ENCODE measurements around the gene C5. TPM values are rescaled to one million over a fixed set of nuclear protein-coding genes. Genes with fewer than 3 reads are reported as not detected.

Gene C5
- polyA plus RNA-seq, 1 of the 3 experiments (the other 2 are of a cell fraction), result 1.8 TPM

DNA sequence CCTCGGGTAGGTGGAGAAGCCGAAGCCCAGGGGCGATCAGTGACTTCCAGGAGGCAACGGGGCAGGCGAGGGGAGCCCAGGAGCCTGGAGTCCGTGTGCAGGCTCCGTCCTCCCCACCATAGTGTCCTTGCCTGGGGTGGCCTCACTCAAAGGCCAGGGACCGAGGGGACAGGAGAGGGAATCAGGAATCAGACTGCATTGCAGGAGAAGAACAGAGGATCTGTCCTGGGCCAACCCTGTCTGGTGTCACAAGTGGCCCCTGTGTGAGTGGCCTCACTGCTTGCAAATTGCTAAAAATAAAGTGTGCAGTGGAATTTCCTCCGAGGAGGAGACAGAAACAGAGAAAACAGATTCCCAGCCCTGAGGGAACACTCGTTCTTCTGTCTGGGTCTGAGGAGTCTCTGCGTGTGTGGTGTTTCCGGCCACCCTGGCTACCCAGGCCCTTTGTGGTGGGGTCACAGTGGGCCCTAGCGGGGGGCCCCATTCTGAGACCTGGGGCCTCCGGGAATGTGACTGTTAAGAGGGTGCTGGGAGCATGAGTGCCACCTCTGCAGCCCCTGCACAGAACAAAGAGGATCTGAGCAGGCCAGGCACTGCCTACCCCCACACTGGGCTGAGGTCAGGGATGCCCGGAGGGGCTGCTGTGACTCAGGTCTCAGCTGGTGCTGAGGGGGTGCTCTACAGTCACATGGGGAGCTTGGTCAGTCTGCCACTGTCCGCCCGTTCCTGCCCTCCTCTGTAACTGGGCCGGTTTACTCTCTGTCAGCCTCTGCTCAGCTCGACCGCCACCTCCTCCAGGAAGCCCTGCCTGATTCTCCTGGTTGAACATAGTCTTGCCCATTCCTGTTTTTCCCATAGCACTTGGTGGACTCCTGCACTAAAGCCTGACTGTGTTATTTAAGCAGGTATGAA lies 130.9 kb downstream of the C5 start:
- 89% methylated on average over 12 of the region's 20 CpGs for WGBS (ENCODE audit: low lambda C conversion rate)
- H3K27me3 ChIP-seq (ENCODE audit: insufficient read depth), result no peaks in the 10 kb centered on the region
- no peak overlapping the region for H2AFZ ChIP-seq (ENCODE audit: low read depth)
- H3K9ac ChIP-seq, result no peak overlapping the region
- no peak overlapping the region for H3K4me2 ChIP-seq
- no peaks in the 10 kb centered on the region for H3K9me3 ChIP-seq
- peaks cover 5% of the 10 kb centered on the region for H3F3A ChIP-seq (replicated peaks; ENCODE audit: insufficient read depth)
- CTCF ChIA-PET, result interaction anchor here (0.6 to 1.0 kb wide), 5 partner anchors 10 to 401 kb away, joined by 3 read pairs; no protein-coding TSS in a partner anchor
- no peaks in the 10 kb centered on the region for H4K20me1 ChIP-seq (ENCODE audit: insufficient read depth)
- peak overlapping the region in 1 of 2 experiments; percentile 92; a peak in 2 of 4 replicates for H3K27ac ChIP-seq (ENCODE audit: low read depth in 2 of 2, low read length in 1 of 2)
- peaks cover 30 to 79% of the 10 kb centered on the region in 2 experiments for H3K4me1 ChIP-seq (ENCODE audit: control insufficient read depth in 1 of 2, insufficient read depth in 2 of 2, low read depth in 1 of 2, low read length in 1 of 2)
- no peak for DNase-seq
- H3K36me3 ChIP-seq (replicated peaks in 1 of 2; ENCODE audit: control insufficient read depth in 1 of 2, insufficient read depth in 2 of 2, low read length in 1 of 2), result no peaks in the 10 kb centered on the region
- POLR2A ChIA-PET, result interaction anchor here (1.4 kb wide), 1 partner anchor 17 kb away, joined by 10 read pairs; no protein-coding TSS in a partner anchor
- H3K79me2 ChIP-seq (ENCODE audit: insufficient read depth), result no peaks in the 10 kb centered on the region
- H3K4me3 ChIP-seq (ENCODE audit: low read depth in 2 of 2, low read length in 1 of 2), result no peak overlapping the region
- TF ChIP-seq NRF1 (IDR thresholded peaks at IDR 0.05; ENCODE audit: low read depth, low read length), result no peak
- TF ChIP-seq FOXM1 (IDR thresholded peaks at IDR 0.05; ENCODE audit: low read depth), result no peak
- no peak for TF ChIP-seq RFX5 (IDR thresholded peaks at IDR 0.05; ENCODE audit: low read length)
- TF ChIP-seq, protein P1, sequence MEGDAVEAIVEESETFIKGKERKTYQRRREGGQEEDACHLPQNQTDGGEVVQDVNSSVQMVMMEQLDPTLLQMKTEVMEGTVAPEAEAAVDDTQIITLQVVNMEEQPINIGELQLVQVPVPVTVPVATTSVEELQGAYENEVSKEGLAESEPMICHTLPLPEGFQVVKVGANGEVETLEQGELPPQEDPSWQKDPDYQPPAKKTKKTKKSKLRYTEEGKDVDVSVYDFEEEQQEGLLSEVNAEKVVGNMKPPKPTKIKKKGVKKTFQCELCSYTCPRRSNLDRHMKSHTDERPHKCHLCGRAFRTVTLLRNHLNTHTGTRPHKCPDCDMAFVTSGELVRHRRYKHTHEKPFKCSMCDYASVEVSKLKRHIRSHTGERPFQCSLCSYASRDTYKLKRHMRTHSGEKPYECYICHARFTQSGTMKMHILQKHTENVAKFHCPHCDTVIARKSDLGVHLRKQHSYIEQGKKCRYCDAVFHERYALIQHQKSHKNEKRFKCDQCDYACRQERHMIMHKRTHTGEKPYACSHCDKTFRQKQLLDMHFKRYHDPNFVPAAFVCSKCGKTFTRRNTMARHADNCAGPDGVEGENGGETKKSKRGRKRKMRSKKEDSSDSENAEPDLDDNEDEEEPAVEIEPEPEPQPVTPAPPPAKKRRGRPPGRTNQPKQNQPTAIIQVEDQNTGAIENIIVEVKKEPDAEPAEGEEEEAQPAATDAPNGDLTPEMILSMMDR (IDR thresholded peaks at IDR 0.05), result no peak
- no peak for TF ChIP-seq SIN3A (IDR thresholded peaks at IDR 0.05; ENCODE audit: borderline replicate concordance, low read depth, low read length)
- TF ChIP-seq ELF1 (IDR thresholded peaks at IDR 0.05), result no peak
- no peak for TF ChIP-seq NFIC (IDR thresholded peaks at IDR 0.05; ENCODE audit: borderline replicate concordance)
- TF ChIP-seq RXRA (IDR thresholded peaks at IDR 0.05; ENCODE audit: borderline replicate concordance, low read depth), result no peak
- no peak for TF ChIP-seq TCF12 (IDR thresholded peaks at IDR 0.05)
- no peak for TF ChIP-seq EP300 (IDR thresholded peaks at IDR 0.05; ENCODE audit: borderline replicate concordance in 1 of 2, low read depth in 1 of 2, low read length in 1 of 2)
- H3K9me2 ChIP-seq, result no peaks in the 10 kb centered on the region

DNA sequence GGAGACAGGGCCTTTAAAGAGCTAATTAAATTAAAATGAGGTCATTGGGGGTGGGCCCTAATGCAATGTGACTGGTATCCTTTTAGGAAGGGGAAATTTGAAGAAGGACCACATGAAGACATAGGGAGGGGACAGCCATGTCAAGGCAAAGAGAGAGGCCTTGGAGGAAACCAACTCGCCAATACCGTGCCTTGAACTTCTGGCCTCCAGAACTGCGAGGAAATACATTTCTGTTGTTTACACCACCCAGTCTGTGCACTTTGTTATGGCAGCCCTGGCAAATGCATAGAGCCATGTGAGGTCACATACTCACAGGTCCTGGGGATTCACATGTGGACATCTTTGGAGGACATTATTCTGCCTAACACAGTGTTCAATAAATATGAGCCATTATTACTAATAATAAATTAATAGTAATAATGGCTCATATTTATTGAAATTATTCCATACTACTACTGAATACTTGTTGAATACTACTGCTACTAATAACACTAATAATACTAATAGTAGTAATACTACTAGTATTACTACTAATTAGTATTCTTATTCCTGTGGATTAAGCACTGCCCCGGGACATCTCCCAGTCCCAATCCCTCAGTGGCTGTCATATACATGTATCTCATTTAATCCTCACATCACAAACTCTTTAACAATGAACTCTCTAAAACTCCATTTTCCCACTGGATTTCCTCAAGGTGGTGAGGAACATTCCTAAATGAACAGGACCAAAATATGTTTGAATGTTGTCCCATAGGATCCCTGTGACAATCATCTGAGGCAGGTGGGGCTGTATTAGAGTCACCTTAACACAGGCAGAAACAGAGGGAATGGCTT lies 131.9 kb downstream of the C5 start:
- ChIA-PET POLR2A (no interaction called here), CTCF (interaction anchor here (1.0 to 1.6 kb wide), 3 partner anchors 16 to 21 kb away, joined by 3 to 9 read pairs (median 4); no protein-coding TSS in a partner anchor)
- Histone ChIP-seq H3F3A (replicated peaks; ENCODE audit: insufficient read depth) (peaks cover 5% of the 10 kb centered on the region), H4K20me1 (ENCODE audit: insufficient read depth) (no peaks in the 10 kb centered on the region), H2AFZ (ENCODE audit: low read depth) (no peak overlapping the region), H3K4me3 (ENCODE audit: low read depth in 2 of 2, low read length in 1 of 2) (no peak overlapping the region), H3K36me3 (replicated peaks in 1 of 2; ENCODE audit: control insufficient read depth in 1 of 2, insufficient read depth in 2 of 2, low read length in 1 of 2) (no peaks in the 10 kb centered on the region), H3K4me2 (no peak overlapping the region), H3K79me2 (ENCODE audit: insufficient read depth) (no peaks in the 10 kb centered on the region), H3K27ac (ENCODE audit: low read depth in 2 of 2, low read length in 1 of 2) (no peak overlapping the region), H3K4me1 (ENCODE audit: control insufficient read depth in 1 of 2, insufficient read depth in 2 of 2, low read depth in 1 of 2, low read length in 1 of 2) (peaks cover 30 to 77% of the 10 kb centered on the region in 2 experiments), H3K9me2 (no peaks in the 10 kb centered on the region), H3K27me3 (ENCODE audit: insufficient read depth) (no peaks in the 10 kb centered on the region), H3K9me3 (no peaks in the 10 kb centered on the region), H3K9ac (no peak overlapping the region)
- 98% methylated on average over 4 of the region's 4 CpGs for WGBS (ENCODE audit: low lambda C conversion rate)
- no peak for DNase-seq
- TF ChIP-seq TEAD4 (IDR thresholded peaks at IDR 0.05; ENCODE audit: borderline replicate concordance, insufficient read depth) (no peak), FOXJ3 (CRISPR knock-in tag; IDR thresholded peaks at IDR 0.05) (no peak), POLR2AphosphoS5 (IDR thresholded peaks at IDR 0.05; ENCODE audit: low read depth, low read length) (no peak), RXRA (IDR thresholded peaks at IDR 0.05; ENCODE audit: borderline replicate concordance, low read depth) (no peak), JUND (IDR thresholded peaks at IDR 0.05) (no peak), TAF1 (IDR thresholded peaks at IDR 0.05; ENCODE audit: borderline replicate concordance, low read depth, low read length) (no peak), EP300 (IDR thresholded peaks at IDR 0.05; ENCODE audit: borderline replicate concordance in 1 of 2, low read depth in 1 of 2, low read length in 1 of 2) (no peak)
- TF ChIP-seq, protein P2, sequence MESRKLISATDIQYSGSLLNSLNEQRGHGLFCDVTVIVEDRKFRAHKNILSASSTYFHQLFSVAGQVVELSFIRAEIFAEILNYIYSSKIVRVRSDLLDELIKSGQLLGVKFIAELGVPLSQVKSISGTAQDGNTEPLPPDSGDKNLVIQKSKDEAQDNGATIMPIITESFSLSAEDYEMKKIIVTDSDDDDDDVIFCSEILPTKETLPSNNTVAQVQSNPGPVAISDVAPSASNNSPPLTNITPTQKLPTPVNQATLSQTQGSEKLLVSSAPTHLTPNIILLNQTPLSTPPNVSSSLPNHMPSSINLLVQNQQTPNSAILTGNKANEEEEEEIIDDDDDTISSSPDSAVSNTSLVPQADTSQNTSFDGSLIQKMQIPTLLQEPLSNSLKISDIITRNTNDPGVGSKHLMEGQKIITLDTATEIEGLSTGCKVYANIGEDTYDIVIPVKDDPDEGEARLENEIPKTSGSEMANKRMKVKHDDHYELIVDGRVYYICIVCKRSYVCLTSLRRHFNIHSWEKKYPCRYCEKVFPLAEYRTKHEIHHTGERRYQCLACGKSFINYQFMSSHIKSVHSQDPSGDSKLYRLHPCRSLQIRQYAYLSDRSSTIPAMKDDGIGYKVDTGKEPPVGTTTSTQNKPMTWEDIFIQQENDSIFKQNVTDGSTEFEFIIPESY (IDR thresholded peaks at IDR 0.05; ENCODE audit: borderline replicate concordance, low read depth), result no peak
- TF ChIP-seq, protein P3, sequence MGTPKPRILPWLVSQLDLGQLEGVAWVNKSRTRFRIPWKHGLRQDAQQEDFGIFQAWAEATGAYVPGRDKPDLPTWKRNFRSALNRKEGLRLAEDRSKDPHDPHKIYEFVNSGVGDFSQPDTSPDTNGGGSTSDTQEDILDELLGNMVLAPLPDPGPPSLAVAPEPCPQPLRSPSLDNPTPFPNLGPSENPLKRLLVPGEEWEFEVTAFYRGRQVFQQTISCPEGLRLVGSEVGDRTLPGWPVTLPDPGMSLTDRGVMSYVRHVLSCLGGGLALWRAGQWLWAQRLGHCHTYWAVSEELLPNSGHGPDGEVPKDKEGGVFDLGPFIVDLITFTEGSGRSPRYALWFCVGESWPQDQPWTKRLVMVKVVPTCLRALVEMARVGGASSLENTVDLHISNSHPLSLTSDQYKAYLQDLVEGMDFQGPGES (IDR thresholded peaks at IDR 0.05; ENCODE audit: low read depth, low read length), result no peak
- TF ChIP-seq, protein P1 (IDR thresholded peaks at IDR 0.05), result no peak

All from SK-N-SH (cell line).